ENCODE results near the gene PRKCB. TPM values are rescaled to one million over a fixed set of nuclear protein-coding genes. Genes with fewer than 3 reads are reported as not detected.

Gene PRKCB
- total RNA-seq, 1 experiment from 2014 or later = not detected

DNA sequence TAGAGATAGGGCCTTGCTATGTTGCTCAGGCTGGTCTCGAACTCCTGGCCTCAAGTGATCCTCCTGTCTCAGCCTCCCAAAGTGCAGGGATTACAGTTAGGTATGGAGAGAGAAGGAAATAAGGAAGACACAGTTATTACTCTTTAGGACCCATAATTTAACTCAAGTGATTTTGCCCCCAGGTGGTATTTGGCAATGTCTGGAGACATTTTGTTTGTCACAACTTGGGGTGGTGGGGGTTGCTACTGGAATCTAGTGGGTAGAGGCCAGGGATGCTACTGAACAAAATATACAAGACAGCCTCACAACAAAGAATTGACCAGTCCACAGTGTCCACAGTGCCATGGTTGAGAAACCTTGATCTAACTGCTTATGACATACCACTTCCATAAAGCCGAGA, 64.1 kb downstream of the PRKCB start:
- Histone ChIP-seq H3K27ac (ENCODE audit: low read length) (no peak overlapping the region), H3K4me3 (ENCODE audit: low read length) (no peak overlapping the region), H3K9ac (ENCODE audit: low read length) (no peak overlapping the region), H3K9me2 (replicated peaks; ENCODE audit: low read length) (no peaks in the 10 kb centered on the region), H3K4me1 (ENCODE audit: insufficient read depth, low read length) (no peaks in the 10 kb centered on the region), H3K79me2 (ENCODE audit: low read length) (no peaks in the 10 kb centered on the region), H3K4me2 (ENCODE audit: low read length) (no peak overlapping the region), H2AFZ (ENCODE audit: low read length) (no peak overlapping the region), H3K36me3 (ENCODE audit: low read depth, low read length) (no peaks in the 10 kb centered on the region), H4K20me1 (ENCODE audit: low read length) (no peaks in the 10 kb centered on the region), H3K9me3 (ENCODE audit: low read length) (no peaks in the 10 kb centered on the region), H3F3A (ENCODE audit: low read length, unreplicated experiment) (no peaks in the 10 kb centered on the region), H3K27me3 (ENCODE audit: low read length) (0 out of 2 replicates have a peak, but pooled peaks cover 10% of the 10 kb centered on the region)
- no peak for ATAC-seq
- DNase-seq = no peak
- BruUV-seq (replicated peaks) = no TSS peak
- TF ChIP-seq, protein P1, sequence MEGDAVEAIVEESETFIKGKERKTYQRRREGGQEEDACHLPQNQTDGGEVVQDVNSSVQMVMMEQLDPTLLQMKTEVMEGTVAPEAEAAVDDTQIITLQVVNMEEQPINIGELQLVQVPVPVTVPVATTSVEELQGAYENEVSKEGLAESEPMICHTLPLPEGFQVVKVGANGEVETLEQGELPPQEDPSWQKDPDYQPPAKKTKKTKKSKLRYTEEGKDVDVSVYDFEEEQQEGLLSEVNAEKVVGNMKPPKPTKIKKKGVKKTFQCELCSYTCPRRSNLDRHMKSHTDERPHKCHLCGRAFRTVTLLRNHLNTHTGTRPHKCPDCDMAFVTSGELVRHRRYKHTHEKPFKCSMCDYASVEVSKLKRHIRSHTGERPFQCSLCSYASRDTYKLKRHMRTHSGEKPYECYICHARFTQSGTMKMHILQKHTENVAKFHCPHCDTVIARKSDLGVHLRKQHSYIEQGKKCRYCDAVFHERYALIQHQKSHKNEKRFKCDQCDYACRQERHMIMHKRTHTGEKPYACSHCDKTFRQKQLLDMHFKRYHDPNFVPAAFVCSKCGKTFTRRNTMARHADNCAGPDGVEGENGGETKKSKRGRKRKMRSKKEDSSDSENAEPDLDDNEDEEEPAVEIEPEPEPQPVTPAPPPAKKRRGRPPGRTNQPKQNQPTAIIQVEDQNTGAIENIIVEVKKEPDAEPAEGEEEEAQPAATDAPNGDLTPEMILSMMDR (conservative IDR thresholded peaks at IDR 0.05; ENCODE audit: low read depth, low read length) = no peak
- no peak for TF ChIP-seq EZH2phosphoT487 (IDR thresholded peaks at IDR 0.05; ENCODE audit: borderline replicate concordance, low read length)
- no peak for TF ChIP-seq EZH2 (IDR thresholded peaks at IDR 0.05; ENCODE audit: low read length, unreplicated experiment)
- ChIA-PET POLR2A (ENCODE audit: unreplicated experiment) (no interaction called here), CTCF (no interaction called here)
- intact Hi-C loops (cut with micrococcal nuclease) = no loop called here

DNA sequence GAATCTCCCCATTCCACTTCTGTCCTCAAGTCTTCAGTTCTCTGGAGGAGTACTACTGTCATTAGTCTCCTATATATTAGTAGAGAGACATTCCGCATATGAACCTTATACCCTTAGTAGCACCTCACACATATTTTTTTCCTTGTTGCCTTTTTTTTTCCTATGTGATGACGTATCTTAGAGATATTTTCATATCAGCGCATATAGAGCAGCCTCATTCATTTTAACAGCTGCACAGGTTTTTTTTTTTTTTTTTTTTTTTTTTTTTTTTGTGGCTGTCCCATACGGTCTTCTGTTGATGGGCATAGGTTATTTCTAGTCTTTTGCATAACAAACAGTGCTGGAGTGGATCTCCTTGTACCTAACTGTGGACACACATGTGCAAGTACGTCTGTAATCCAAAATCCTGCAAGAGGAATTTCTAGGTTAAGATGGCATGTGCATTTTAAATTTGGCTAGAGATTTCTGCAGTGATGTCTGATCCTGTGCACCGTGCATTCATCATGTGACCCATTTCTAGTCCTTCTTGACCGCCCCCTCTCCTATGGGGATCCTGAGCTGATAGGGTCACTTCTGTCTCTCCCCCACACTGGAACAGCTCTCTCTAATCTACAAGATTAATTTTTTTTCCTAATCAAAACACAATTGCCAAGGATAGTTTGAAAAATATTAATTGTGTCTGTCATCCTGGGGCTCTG, 64.8 kb downstream of the PRKCB start:
- Histone ChIP-seq H3K4me3 (ENCODE audit: low read length) (no peak overlapping the region), H3K9me3 (ENCODE audit: low read length) (no peaks in the 10 kb centered on the region), H3K9ac (ENCODE audit: low read length) (no peak overlapping the region), H3F3A (ENCODE audit: low read length, unreplicated experiment) (no peaks in the 10 kb centered on the region), H3K27ac (ENCODE audit: low read length) (no peak overlapping the region), H4K20me1 (ENCODE audit: low read length) (no peaks in the 10 kb centered on the region), H2AFZ (ENCODE audit: low read length) (no peak overlapping the region), H3K4me2 (ENCODE audit: low read length) (no peak overlapping the region), H3K27me3 (ENCODE audit: low read length) (0 out of 2 replicates have a peak, but pooled peaks cover 14% of the 10 kb centered on the region), H3K4me1 (ENCODE audit: insufficient read depth, low read length) (no peaks in the 10 kb centered on the region), H3K36me3 (ENCODE audit: low read depth, low read length) (no peaks in the 10 kb centered on the region), H3K9me2 (replicated peaks; ENCODE audit: low read length) (no peaks in the 10 kb centered on the region), H3K79me2 (ENCODE audit: low read length) (no peaks in the 10 kb centered on the region)
- no peak for TF ChIP-seq EZH2phosphoT487 (IDR thresholded peaks at IDR 0.05; ENCODE audit: borderline replicate concordance, low read length)
- no peak for TF ChIP-seq EZH2 (IDR thresholded peaks at IDR 0.05; ENCODE audit: low read length, unreplicated experiment)
- TF ChIP-seq, protein P1 (conservative IDR thresholded peaks at IDR 0.05; ENCODE audit: low read depth, low read length) = no peak
- ATAC-seq (no peak), DNase-seq (no peak)
- intact Hi-C loops (cut with micrococcal nuclease) = no loop called here
- POLR2A ChIA-PET (ENCODE audit: unreplicated experiment) = no interaction called here
- CTCF ChIA-PET = no interaction called here
- no TSS peak for BruUV-seq (replicated peaks)

Measured in PC-3 (cell line).